Measurements from ENCODE around the gene UBE2QL1.

UBE2QL1 gene

DNA sequence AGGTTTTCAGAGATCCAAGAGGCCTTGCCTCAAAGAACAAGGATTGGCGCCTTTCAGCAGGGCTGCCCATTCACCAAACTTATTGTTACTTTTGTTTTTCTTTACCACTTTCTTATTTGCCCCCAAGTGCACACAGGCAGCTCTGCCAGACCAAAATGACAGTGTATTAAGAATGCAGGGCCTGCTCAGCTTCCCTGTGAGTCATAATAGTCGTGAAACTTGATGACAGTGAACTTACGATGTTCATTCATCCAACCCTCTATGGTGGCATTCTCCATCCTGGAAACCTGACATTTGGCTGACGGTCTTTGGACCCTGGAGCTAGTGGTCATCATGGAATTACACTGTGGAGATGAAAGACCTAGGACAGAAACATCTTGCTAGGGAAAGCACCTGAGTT is 44.3 kb downstream of the UBE2QL1 start:
- TF ChIP-seq, protein P1, sequence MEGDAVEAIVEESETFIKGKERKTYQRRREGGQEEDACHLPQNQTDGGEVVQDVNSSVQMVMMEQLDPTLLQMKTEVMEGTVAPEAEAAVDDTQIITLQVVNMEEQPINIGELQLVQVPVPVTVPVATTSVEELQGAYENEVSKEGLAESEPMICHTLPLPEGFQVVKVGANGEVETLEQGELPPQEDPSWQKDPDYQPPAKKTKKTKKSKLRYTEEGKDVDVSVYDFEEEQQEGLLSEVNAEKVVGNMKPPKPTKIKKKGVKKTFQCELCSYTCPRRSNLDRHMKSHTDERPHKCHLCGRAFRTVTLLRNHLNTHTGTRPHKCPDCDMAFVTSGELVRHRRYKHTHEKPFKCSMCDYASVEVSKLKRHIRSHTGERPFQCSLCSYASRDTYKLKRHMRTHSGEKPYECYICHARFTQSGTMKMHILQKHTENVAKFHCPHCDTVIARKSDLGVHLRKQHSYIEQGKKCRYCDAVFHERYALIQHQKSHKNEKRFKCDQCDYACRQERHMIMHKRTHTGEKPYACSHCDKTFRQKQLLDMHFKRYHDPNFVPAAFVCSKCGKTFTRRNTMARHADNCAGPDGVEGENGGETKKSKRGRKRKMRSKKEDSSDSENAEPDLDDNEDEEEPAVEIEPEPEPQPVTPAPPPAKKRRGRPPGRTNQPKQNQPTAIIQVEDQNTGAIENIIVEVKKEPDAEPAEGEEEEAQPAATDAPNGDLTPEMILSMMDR (conservative IDR thresholded peaks at IDR 0.05; ENCODE audit: control insufficient read depth, insufficient read depth, low read depth, low read length) = no peak
- no peak overlapping the region for H3K4me3 ChIP-seq (ENCODE audit: control insufficient read depth, low read depth, low read length)
- no peak for DNase-seq (ENCODE audit: low read depth)

DNA sequence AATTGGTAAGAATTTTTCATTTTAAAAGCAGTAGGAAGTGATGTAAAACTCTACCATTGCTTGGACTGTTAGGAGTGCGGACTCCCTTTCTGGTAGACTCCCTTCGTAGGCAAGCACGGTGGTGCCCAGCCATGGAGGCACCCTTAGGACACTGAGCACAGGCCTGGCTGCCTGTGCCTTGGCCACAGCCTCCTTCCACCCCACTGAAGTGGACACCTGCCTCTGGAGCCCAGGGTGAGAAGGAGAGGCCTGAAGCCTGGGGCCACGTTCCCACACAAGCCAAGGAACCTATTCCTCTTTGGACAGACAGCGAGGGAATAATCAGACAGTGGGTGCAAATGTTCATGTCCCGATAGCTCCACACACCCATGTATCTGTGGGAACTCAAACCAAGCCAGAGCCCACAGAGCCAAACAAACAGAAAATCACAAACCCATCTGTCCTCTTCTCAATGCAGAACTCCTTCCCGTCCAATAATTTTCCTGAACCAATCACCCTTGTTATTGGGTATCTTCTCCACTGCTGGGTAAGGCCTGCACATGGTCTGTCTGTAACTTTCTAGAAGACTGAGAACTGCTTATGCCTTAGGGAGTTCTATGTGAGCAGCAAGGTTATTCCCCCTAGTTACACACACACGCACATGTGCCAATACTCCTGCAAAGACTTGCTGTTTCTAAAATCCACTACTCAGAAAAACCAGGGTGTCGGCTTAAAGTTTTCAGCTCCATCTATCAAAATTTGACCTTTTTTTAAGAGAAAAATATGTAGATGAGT is 45.2 kb downstream of the UBE2QL1 start:
- DNase-seq (ENCODE audit: low read depth) = no peak
- no peak overlapping the region for H3K4me3 ChIP-seq (ENCODE audit: control insufficient read depth, low read depth, low read length)
- TF ChIP-seq, protein P1 (conservative IDR thresholded peaks at IDR 0.05; ENCODE audit: control insufficient read depth, insufficient read depth, low read depth, low read length) = no peak

DNA sequence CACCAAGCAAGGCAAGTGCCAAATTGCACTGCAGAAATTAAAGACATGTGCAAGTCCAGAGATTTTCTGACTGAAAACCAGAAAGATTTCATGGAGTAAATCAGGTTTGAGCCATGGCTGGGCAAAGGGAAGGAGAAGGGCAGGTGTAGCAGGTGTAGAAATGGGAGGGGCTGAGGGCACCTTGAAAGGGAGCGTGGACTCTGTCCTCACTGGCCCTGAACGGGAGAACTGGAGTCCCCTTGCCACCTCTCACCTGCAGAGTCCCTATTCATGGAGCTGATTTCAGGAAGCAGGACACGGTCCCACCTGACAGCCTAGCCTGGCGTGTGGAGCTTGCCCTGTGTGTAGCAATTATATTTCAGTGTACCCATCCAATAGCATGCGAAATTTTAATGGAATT is 46.3 kb downstream of the UBE2QL1 start:
- H3K4me3 ChIP-seq (ENCODE audit: control insufficient read depth, low read depth, low read length) = no peak overlapping the region
- TF ChIP-seq, protein P1 (conservative IDR thresholded peaks at IDR 0.05; ENCODE audit: control insufficient read depth, insufficient read depth, low read depth, low read length) = no peak
- DNase-seq (ENCODE audit: low read depth) = no peak

DNA sequence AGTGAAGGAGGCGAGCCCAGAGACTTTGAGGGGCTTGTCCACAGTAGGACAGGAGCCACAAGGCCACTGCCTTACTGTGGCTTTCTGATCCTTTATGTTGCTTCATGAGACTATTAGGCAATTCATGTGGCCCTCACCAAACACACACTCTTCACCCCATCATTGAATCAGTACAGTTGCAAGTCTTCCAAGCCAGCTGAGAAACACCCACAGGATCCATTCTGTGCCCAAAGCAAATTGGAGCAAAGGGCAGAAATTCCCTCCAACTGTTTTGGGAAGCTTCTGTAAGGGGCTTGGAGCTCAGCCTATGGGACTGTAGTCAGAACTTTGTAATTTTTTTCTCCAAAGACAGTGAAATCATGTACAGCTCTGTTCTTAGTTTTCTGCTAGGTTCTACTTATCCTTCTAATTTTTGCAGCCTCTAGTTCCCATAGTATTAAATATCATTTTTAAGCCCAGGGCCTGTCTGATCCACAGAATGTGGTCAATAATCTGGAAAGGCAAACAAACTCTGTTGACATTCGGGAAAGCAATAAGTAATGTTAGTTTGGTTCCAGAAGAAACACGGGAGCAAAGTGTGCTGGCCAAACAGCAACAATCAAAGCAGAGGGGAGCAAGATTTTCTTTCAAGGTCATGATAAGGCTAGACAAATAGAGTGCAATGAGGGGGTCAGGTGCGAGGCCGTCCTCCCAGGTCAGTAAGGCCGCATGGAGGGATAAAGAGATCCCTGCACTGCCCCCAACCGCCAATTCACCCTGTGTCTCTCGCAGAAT is 47.0 kb downstream of the UBE2QL1 start:
- H3K4me3 ChIP-seq (ENCODE audit: control insufficient read depth, low read depth, low read length) = no peak overlapping the region
- DNase-seq (ENCODE audit: low read depth) = no peak
- TF ChIP-seq, protein P1 (conservative IDR thresholded peaks at IDR 0.05; ENCODE audit: control insufficient read depth, insufficient read depth, low read depth, low read length) = no peak

DNA sequence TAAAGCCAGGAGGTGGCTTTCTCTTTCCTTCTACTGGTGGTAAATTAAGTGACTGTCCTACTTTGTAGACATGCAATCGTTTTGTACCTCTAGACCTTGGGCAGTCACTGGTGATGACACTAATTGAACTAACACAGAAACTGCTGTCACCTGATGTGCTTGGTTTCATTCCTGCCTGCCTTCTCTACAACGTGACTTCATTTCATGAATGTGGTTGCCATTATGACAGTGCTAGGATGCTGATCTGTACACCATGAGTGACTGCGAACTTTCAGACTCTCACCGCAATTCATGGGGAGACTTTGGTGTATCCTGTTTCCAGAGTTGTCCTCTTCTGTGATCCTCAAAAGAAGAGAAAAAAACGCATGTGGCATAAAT is 47.5 kb downstream of the UBE2QL1 start:
- no peak for DNase-seq (ENCODE audit: low read depth)
- H3K4me3 ChIP-seq (ENCODE audit: control insufficient read depth, low read depth, low read length) = no peak overlapping the region
- TF ChIP-seq, protein P1 (conservative IDR thresholded peaks at IDR 0.05; ENCODE audit: control insufficient read depth, insufficient read depth, low read depth, low read length) = no peak

DNA sequence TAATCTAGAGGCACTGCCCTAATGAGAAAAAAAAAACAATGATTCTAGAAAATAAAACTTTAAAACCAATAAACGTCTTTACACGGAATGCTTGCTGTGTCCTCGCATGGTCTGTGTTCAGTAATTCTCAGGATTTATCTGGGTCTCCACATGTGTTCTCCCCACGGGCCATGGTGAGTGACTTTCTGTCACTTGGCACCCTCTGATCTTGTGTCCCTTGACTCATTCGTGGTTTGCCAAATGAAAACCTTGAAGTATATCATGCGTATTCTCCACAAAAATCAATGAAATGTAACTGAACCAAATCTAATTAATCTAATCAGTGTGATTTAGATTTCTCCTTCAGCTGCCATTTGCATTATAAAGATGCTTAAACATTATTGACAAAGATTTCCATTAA is 48.0 kb downstream of the UBE2QL1 start:
- no peak for DNase-seq (ENCODE audit: low read depth)
- TF ChIP-seq, protein P1 (conservative IDR thresholded peaks at IDR 0.05; ENCODE audit: control insufficient read depth, insufficient read depth, low read depth, low read length) = no peak
- H3K4me3 ChIP-seq (ENCODE audit: control insufficient read depth, low read depth, low read length) = no peak overlapping the region

Data from fibroblast of mammary gland (primary cell).